Osteoblast (primary cell): Measurements from ENCODE around the gene ATP11A. TPM values are rescaled to one million over a fixed set of nuclear protein-coding genes. Genes with fewer than 3 reads are reported as not detected.

Experiments
- DNase-seq: peaks from one replicate; pipeline ENCODE4 v3.0.0; 2011; ENCODE audit warnings: low spot score, mixed read lengths; ENCODE audit not compliant: insufficient read length; ENCODE audit errors: missing footprints
- H2AFZ ChIP-seq: 2 replicates; pipeline ENCODE4 v1.6.0; 2011; ENCODE audit warnings: mild to moderate bottlenecking, low read length
- H3K27ac ChIP-seq: 2 replicates; pipeline ENCODE4 v1.5.1; 2011; ENCODE audit warnings: mild to moderate bottlenecking, low read depth, low read length, moderate library complexity
- H3K27me3 ChIP-seq: 2 replicates; pipeline ENCODE4 v1.6.0; 2012; ENCODE audit warnings: mild to moderate bottlenecking, control low read depth, inconsistent platforms, low read length, moderate library complexity; ENCODE audit not compliant: insufficient read depth
- H3K36me3 ChIP-seq: 2 replicates; pipeline ENCODE4 v1.5.1; 2011; ENCODE audit warnings: mild to moderate bottlenecking, low read length, control low read depth, moderate library complexity; ENCODE audit not compliant: insufficient read depth
- H3K4me1 ChIP-seq: 2 replicates; pipeline ENCODE4 v1.5.1; 2011; ENCODE audit warnings: mild to moderate bottlenecking, low read length, control low read depth, moderate library complexity; ENCODE audit not compliant: insufficient read depth
- H3K4me2 ChIP-seq: 2 replicates; pipeline ENCODE4 v1.6.0; 2011; ENCODE audit warnings: mild to moderate bottlenecking, low read length; ENCODE audit not compliant: insufficient read depth
- H3K4me3 ChIP-seq: fragments of 200-600 bp; sonication (generic); 3 replicates; pipeline ENCODE4 v1.5.1; 2012; ENCODE audit warnings: mild to moderate bottlenecking, low read length, inconsistent platforms; ENCODE audit not compliant: insufficient read depth
- H3K79me2 ChIP-seq: 2 replicates; pipeline ENCODE4 v1.6.0; 2012; ENCODE audit warnings: mild to moderate bottlenecking, low read length, control low read depth, inconsistent platforms; ENCODE audit not compliant: insufficient read depth
- H3K9me3 ChIP-seq: 2 replicates; pipeline ENCODE4 v1.5.1; 2011; ENCODE audit warnings: low read depth, low read length, control low read depth
- H4K20me1 ChIP-seq: 2 replicates; pipeline ENCODE4 v1.6.0; 2012; ENCODE audit warnings: mild to moderate bottlenecking, low read length, control low read depth; ENCODE audit not compliant: insufficient read depth
- total RNA-seq: library from RNA; depleted of rRNA; stranded (reverse); fragments of >200 nt; gene quantifications from 2 replicates; pipeline ENCODE4 v1.2.3, GENCODE V29; 2012
- TF ChIP-seq, protein P1 (sequence below): IDR thresholded peaks from 2 replicates; pipeline ENCODE4 v1.5.1; 2011; ENCODE audit warnings: mild to moderate bottlenecking, low read depth, low read length, moderate library complexity; ENCODE audit errors: extremely low read depth

The ATP11A gene
- total RNA-seq, 1 donor, result 7.6 TPM

DNA sequence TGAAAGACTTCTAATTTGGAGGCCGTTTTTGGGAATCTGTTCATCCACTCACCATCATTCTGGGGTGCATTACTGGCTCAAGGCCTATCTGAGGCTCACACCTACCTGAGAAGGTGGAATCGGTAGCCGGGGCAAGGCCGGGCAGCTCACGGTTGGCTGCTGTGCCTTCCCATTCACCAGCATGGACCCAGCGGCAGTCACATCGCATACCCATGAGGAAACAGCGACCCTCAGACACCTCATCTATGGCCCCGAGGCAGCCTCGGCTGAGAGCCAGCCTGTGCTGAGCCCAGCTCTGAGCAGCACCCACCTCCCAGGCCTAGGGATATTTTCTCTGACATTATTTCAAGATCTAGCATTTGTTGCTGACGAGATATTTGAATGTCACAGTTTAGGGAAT lies 130.5 kb downstream of the ATP11A start:
- no peaks in the 10 kb centered on the region for H3K4me1 ChIP-seq
- no peak overlapping the region for H2AFZ ChIP-seq
- H3K4me3 ChIP-seq, result no peak overlapping the region
- peak; percentile 21 for DNase-seq
- no peaks in the 10 kb centered on the region for H3K79me2 ChIP-seq
- no peaks in the 10 kb centered on the region for H4K20me1 ChIP-seq
- peaks cover 11% of the 10 kb centered on the region for H3K36me3 ChIP-seq
- no peaks in the 10 kb centered on the region for H3K9me3 ChIP-seq
- H3K4me2 ChIP-seq, result no peak overlapping the region
- TF ChIP-seq, protein P1, sequence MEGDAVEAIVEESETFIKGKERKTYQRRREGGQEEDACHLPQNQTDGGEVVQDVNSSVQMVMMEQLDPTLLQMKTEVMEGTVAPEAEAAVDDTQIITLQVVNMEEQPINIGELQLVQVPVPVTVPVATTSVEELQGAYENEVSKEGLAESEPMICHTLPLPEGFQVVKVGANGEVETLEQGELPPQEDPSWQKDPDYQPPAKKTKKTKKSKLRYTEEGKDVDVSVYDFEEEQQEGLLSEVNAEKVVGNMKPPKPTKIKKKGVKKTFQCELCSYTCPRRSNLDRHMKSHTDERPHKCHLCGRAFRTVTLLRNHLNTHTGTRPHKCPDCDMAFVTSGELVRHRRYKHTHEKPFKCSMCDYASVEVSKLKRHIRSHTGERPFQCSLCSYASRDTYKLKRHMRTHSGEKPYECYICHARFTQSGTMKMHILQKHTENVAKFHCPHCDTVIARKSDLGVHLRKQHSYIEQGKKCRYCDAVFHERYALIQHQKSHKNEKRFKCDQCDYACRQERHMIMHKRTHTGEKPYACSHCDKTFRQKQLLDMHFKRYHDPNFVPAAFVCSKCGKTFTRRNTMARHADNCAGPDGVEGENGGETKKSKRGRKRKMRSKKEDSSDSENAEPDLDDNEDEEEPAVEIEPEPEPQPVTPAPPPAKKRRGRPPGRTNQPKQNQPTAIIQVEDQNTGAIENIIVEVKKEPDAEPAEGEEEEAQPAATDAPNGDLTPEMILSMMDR, result no peak
- no peak overlapping the region for H3K27ac ChIP-seq
- no peaks in the 10 kb centered on the region for H3K27me3 ChIP-seq

DNA sequence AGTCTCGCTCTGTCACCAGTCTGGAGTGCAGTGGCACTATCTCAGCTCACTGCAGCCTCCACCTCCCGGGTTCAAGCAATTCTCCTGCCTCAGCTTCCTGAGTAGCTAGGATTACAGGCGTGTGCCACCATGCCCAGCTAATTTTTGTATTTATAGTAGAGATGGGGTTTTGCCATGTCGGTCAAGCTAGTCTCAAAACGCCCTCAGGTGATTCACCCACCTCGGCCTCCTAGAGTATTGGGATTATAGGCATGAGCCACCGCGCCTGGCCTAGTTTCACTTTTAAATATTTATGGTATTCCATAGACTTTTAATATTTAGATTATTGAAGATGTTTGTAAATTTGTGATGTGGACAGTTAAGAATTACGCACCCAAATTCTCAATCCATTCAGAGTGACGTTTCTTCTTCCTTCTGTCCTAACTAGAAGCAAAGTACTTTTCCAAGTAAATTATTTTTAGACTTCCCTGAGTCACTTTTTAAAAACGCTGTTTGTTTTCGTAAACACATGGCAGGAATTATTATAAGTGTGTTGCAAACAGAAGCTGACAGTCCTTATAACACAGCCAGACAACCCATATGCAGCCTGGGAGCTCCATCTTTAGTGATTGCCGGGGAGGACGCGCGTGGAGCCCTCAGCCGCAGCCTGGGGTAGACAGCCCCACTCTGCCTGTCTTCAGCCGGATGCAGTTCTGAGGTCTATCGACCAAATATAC lies 131.7 kb downstream of the ATP11A start:
- Histone ChIP-seq H2AFZ (no peak overlapping the region), H3K79me2 (no peaks in the 10 kb centered on the region), H3K36me3 (peaks cover 11% of the 10 kb centered on the region), H3K4me1 (no peaks in the 10 kb centered on the region), H3K27me3 (no peaks in the 10 kb centered on the region), H3K4me2 (no peak overlapping the region), H3K9me3 (no peaks in the 10 kb centered on the region), H3K27ac (no peak overlapping the region), H3K4me3 (no peak overlapping the region), H4K20me1 (no peaks in the 10 kb centered on the region)
- TF ChIP-seq, protein P1, result no peak
- DNase-seq, result peak; percentile 41

DNA sequence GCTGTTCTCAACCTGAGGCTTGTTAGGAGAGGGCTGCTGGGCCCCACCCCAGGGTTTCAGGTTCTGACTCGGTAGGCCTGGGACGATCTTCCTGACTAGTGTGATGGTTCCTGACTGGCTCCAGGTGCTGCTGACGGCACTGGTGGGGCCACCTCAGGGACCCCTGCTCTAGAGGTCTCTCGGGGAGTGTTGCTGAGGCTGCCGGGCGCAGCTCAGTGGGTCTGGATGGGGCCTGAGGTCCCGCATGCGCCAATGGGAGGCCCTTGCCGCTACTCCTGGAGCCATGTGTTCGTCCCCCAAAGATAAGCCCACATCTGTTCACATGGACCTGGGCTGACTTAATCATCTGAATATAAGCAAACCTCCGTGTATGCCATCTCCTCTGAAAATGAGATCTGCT lies 133.0 kb downstream of the ATP11A start:
- no peak for DNase-seq
- no peak overlapping the region for H2AFZ ChIP-seq
- no peaks in the 10 kb centered on the region for H3K27me3 ChIP-seq
- TF ChIP-seq, protein P1, result no peak
- H3K4me3 ChIP-seq, result no peak overlapping the region
- no peak overlapping the region for H3K4me2 ChIP-seq
- H3K27ac ChIP-seq, result no peak overlapping the region
- H3K9me3 ChIP-seq, result no peaks in the 10 kb centered on the region
- no peaks in the 10 kb centered on the region for H3K79me2 ChIP-seq
- H3K36me3 ChIP-seq, result peaks cover 5% of the 10 kb centered on the region
- no peaks in the 10 kb centered on the region for H4K20me1 ChIP-seq
- no peaks in the 10 kb centered on the region for H3K4me1 ChIP-seq

DNA sequence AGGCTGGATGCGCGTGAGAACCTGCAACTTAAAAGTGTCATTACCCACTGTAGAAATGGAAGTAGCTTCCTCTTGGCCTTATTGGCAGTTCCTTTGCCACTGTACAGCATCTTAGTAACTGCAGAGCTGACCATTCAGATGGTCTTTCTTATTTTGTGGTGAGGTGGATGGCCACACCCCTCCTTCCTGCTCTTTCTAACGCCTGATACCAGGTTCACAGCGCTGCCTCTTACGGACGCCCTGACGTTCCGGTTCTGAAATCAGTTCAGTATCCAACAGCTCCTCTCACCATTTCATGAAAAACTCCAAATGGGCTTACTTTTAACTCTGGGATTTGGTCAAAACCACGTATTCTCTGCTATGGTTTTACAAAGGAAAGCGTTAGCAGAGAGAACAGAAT lies 134.6 kb downstream of the ATP11A start:
- peak; percentile 8 for DNase-seq
- Histone ChIP-seq H3K4me3 (no peak overlapping the region), H3K27ac (no peak overlapping the region), H3K27me3 (no peaks in the 10 kb centered on the region), H3K36me3 (peaks cover 5% of the 10 kb centered on the region), H3K9me3 (no peaks in the 10 kb centered on the region), H4K20me1 (no peaks in the 10 kb centered on the region), H2AFZ (no peak overlapping the region), H3K4me2 (no peak overlapping the region), H3K79me2 (no peaks in the 10 kb centered on the region), H3K4me1 (no peaks in the 10 kb centered on the region)
- TF ChIP-seq, protein P1, result no peak
